Stimulated activated naive CD8-positive, alpha-beta T cell treated with anti-CD3 and anti-CD28 coated beads, Interleukin-15, Interleukin-2, amounts not matched to agents 100 ng/mL and 50 ng/mL, for 24 hours (primary cell): ENCODE data around the gene SMARCA4.

Experiments
- H3K27ac Mint-ChIP-seq: one replicate; pipeline ENCODE4 v1.8.0; 2021; ENCODE audit warnings: mild to moderate bottlenecking, mixed read lengths
- H3K27me3 Mint-ChIP-seq: one replicate; pipeline ENCODE4 v1.8.0; 2021; ENCODE audit warnings: mixed read lengths
- H3K36me3 Mint-ChIP-seq: one replicate; pipeline ENCODE4 v1.8.0; 2021; ENCODE audit warnings: low read depth, mixed read lengths
- H3K4me1 Mint-ChIP-seq: one replicate; pipeline ENCODE4 v1.8.0; 2021; ENCODE audit warnings: low read depth, mixed read lengths
- H3K4me3 Mint-ChIP-seq: one replicate; pipeline ENCODE4 v1.8.0; 2021; ENCODE audit warnings: mild to moderate bottlenecking, mixed read lengths
- H3K9me3 Mint-ChIP-seq: one replicate; pipeline ENCODE4 v1.8.0; 2021; ENCODE audit warnings: mixed read lengths

SMARCA4 gene

DNA sequence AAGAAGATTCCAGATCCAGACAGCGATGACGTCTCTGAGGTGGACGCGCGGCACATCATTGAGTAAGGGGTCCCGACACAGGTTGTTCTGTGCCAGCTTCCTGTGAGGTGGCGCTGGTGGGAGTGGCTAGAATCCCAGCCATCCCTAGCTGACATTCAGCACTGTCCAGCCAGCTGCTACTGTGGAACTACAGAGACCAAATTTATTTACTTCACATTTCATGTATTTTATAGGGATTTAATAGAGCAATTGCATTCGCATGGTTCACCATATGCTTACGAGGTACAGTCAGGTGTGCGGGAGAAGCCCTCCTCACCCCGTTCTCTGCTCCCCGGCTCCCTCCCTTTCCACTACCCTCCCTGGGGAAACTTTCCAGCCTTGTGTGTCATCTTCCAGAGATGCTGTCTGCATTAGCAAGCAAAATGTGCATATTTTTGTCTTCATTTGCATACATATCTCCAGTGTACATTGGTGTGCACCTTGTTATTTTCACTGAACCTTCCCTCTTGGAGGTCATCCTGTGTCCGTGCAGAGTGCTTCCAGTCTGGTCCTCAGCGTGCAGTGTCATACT, 47.2 kb downstream of the SMARCA4 start:
- no peaks in the 10 kb centered on the region for H3K9me3 Mint-ChIP-seq
- no peak overlapping the region for H3K27ac Mint-ChIP-seq
- H3K4me3 Mint-ChIP-seq = no peak overlapping the region
- H3K27me3 Mint-ChIP-seq = no peaks in the 10 kb centered on the region
- H3K36me3 Mint-ChIP-seq = peaks cover 80% of the 10 kb centered on the region
- no peaks in the 10 kb centered on the region for H3K4me1 Mint-ChIP-seq

DNA sequence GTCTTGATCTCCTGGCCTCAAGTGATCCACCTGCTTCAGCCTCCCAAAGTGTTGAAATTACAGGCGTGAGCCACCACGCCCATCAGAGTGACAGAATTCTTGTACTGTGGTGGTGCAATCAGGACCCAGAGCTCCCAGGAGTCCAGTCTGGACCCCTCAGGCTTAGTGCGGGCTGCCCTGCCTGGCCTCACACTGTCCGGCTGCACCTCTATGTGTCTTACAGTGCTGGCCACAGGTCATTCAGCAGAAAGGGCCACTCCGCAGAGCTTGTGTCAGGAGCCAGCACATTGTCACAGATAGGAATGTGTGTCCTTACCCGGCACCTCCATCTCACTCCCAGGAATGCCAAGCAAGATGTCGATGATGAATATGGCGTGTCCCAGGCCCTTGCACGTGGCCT, 49.2 kb downstream of the SMARCA4 start:
- H3K36me3 Mint-ChIP-seq = peaks cover 79% of the 10 kb centered on the region
- no peaks in the 10 kb centered on the region for H3K4me1 Mint-ChIP-seq
- H3K4me3 Mint-ChIP-seq = no peak overlapping the region
- H3K9me3 Mint-ChIP-seq = no peaks in the 10 kb centered on the region
- no peak overlapping the region for H3K27ac Mint-ChIP-seq
- no peaks in the 10 kb centered on the region for H3K27me3 Mint-ChIP-seq

DNA sequence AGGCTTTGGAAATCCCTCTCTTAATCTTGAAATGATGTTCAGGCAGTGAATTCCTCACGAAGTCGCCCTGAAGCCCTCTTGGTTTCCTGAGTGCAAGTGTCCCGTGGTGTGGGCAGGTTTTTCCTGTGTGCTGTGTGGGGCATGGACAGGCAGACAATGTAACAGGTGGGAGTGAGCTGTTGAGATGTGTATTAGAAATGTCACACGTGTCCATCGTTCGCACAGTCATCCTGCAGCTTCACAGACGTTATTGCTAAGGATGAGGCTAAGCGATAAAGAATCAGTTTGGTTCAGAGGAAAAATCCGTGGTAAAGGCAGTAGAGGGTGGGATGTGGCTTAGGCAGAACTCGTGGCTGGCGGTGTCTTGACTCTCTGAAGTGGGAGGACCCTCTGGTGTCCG, 51.7 kb downstream of the SMARCA4 start:
- H3K4me3 Mint-ChIP-seq = no peak overlapping the region
- no peaks in the 10 kb centered on the region for H3K4me1 Mint-ChIP-seq

DNA sequence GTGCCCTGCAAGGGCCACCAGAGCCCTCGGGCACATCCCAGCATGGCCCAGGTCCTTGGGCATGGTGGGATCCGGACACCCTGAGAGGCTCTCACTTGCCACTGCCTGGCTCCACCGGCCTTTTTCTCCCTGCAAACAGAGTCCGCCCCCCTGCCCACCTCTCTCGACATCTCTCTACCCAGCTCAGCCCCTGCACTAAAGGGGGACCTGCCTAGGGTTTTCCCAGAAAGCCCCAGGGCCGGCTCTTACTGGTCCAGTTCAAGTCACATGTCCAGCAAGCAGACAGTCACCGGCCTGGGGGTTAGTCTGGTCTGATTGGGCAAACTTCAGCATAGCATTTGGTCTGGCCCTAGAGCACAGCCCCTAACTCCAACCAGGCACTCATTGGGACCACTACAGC, 52.9 kb downstream of the SMARCA4 start:
- H3K4me1 Mint-ChIP-seq = no peaks in the 10 kb centered on the region
- no peaks in the 10 kb centered on the region for H3K27me3 Mint-ChIP-seq
- H3K36me3 Mint-ChIP-seq = peaks cover 72% of the 10 kb centered on the region
- H3K27ac Mint-ChIP-seq = no peak overlapping the region
- no peak overlapping the region for H3K4me3 Mint-ChIP-seq
- no peaks in the 10 kb centered on the region for H3K9me3 Mint-ChIP-seq

More for the DNA sequence above, 51.7 kb downstream of the SMARCA4 start:
- peaks cover 78% of the 10 kb centered on the region for H3K36me3 Mint-ChIP-seq
- H3K27ac Mint-ChIP-seq = no peak overlapping the region
- H3K27me3 Mint-ChIP-seq = no peaks in the 10 kb centered on the region
- no peaks in the 10 kb centered on the region for H3K9me3 Mint-ChIP-seq

DNA sequence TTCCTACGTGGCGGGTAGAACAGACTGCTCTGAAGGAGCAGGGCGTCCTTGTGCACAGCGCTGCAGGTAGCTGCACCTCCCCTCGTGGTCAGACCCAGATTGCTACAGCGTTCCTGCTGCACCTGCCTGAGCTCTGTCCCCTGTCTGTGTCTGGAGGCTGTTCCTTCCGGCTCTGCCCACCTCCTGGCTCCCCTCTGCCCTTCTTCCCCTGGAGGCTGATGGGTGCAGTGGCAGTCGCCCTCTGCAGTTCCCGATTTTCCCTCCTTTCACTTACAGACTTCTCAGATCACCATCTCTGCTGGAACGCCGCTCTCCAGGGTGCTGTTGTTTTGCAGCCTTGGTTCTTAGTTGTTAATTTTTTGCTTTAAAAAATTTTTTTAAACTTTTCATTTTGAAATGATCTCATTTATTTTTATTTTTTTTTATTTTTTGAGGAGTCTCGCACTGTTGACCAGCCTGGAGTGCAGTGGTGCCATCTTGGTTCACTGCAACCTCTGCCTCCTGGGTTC, 53.6 kb downstream of the SMARCA4 start:
- no peak overlapping the region for H3K27ac Mint-ChIP-seq
- H3K4me3 Mint-ChIP-seq = no peak overlapping the region

DNA sequence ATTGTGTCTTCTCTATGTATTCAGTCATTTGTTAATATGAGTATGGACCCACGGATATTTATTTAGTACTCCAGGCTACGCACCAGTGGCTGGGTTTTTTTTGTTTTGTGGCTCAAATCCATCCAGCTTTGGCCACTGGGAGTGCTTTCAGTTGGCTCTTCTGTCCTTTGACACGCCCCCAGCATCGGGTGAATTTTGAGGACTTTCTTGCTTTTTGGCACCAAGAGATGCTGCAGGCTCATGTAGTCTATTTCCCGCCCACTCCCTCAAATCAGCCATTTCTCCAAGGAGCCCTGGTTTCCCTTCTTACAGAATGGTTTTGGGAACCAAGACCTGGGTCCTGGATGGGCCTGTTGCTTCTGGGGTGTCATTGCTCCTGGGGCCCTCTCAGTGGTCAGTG, 55.8 kb downstream of the SMARCA4 start:
- Mint-ChIP-seq H3K9me3 (no peaks in the 10 kb centered on the region), H3K27me3 (no peaks in the 10 kb centered on the region), H3K36me3 (peaks cover 68% of the 10 kb centered on the region), H3K27ac (no peak overlapping the region), H3K4me3 (no peak overlapping the region), H3K4me1 (no peaks in the 10 kb centered on the region)

More for the DNA sequence above, 53.6 kb downstream of the SMARCA4 start:
- peaks cover 72% of the 10 kb centered on the region for H3K36me3 Mint-ChIP-seq
- H3K27me3 Mint-ChIP-seq = no peaks in the 10 kb centered on the region
- H3K4me1 Mint-ChIP-seq = no peaks in the 10 kb centered on the region
- H3K9me3 Mint-ChIP-seq = no peaks in the 10 kb centered on the region

DNA sequence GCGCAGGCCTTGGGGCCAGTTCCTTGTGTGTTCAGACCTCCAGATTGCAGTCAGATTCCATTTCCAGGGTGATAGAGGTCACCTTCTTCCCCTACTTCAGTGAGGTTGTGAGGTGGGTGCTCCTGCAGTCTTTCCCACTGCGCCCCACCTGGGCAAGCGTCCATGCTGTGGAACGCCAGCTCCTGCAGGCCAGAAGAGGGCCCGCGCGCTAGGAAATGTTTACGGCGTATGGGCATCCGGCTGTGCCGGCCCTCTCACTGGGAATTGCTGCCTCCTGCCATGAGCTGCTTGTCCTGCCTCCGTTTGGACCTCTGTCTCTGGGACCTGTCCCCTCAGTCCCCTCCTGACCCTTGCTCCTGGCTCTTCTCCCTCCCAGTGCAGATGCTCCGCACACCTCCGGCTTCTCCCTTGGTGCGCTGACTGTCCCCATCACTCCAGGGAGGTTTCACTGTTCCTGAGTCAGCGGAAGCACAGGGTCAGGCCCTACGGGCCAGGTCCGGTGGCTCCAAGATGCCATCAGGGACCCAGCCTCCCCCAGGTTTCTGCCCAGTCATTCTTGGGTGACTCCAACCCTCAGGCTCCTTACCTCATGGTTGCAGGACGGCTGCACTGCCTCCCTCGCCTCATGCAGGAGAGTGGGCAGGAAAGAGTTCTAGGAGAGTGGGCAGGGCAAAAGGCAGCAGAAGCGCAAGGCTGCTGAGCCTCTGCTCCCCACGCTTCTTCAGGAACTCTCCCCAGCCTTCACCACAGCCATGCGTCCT, 56.6 kb downstream of the SMARCA4 start:
- Mint-ChIP-seq H3K4me1 (no peaks in the 10 kb centered on the region), H3K27ac (no peak overlapping the region), H3K9me3 (no peaks in the 10 kb centered on the region), H3K4me3 (no peak overlapping the region), H3K27me3 (no peaks in the 10 kb centered on the region), H3K36me3 (peaks cover 69% of the 10 kb centered on the region)

DNA sequence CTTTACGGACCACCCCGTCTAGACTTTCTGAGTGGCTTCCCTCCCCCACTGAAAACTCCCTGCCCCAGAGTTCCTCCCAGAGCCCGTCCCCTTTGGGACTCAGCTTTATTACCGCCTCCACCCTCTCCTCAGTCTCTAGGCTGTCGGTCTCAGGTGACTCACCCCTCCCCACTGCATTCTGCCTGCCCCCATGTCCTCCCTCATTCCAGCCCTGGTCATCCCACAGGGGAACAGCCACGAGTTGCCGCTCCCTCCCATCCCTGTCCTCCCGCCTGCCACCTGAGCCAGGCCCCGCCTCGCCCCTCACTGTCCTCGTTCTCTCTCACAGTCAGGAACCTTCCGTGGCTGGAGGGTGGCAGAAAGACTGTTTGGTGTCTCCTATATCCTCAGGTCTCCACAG, 57.3 kb downstream of the SMARCA4 start:
- no peaks in the 10 kb centered on the region for H3K9me3 Mint-ChIP-seq
- no peak overlapping the region for H3K27ac Mint-ChIP-seq
- H3K27me3 Mint-ChIP-seq = no peaks in the 10 kb centered on the region
- no peak overlapping the region for H3K4me3 Mint-ChIP-seq
- peaks cover 64% of the 10 kb centered on the region for H3K36me3 Mint-ChIP-seq
- H3K4me1 Mint-ChIP-seq = no peaks in the 10 kb centered on the region

DNA sequence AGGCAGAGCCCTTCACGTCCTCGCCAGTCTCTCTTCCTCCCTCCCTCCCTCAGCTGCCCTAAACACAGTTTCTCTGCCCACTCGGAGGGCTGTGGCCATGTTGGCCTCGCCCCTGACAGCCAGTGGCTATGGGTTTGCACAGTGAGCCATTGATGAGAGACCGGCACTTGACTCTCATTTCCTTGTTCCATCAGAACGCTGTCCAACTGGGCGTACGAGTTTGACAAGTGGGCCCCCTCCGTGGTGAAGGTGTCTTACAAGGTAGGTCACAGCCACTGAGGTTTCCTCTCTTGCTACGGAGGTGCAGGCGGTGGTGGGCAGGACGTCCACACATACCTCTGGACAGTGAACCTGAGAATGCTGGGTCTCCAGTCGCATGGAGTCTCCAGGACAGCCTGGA, 57.9 kb downstream of the SMARCA4 start:
- Mint-ChIP-seq H3K36me3 (peaks cover 60% of the 10 kb centered on the region), H3K27me3 (no peaks in the 10 kb centered on the region), H3K27ac (no peak overlapping the region), H3K9me3 (no peaks in the 10 kb centered on the region), H3K4me3 (no peak overlapping the region), H3K4me1 (no peaks in the 10 kb centered on the region)

DNA sequence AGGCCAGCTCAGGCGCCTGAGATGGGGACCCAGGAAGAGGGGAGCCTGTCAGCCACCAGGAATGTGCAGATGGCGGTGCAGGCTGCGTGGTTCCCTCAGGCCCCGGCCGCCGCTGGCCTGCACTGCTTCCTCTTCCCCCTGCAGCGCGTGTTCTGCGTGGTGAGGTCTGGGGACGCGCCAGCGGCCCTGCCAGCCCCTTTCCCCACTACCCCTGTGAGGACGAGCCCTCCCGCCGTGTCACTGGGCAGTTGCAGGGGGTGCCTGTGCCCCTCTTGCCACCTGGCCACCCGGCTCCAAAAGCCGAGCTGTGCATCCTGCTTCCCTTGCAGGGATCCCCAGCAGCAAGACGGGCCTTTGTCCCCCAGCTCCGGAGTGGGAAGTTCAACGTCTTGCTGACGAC, 58.4 kb downstream of the SMARCA4 start:
- no peak overlapping the region for H3K27ac Mint-ChIP-seq
- H3K9me3 Mint-ChIP-seq = no peaks in the 10 kb centered on the region
- no peak overlapping the region for H3K4me3 Mint-ChIP-seq
- peaks cover 56% of the 10 kb centered on the region for H3K36me3 Mint-ChIP-seq
- H3K4me1 Mint-ChIP-seq = no peaks in the 10 kb centered on the region
- H3K27me3 Mint-ChIP-seq = no peaks in the 10 kb centered on the region

DNA sequence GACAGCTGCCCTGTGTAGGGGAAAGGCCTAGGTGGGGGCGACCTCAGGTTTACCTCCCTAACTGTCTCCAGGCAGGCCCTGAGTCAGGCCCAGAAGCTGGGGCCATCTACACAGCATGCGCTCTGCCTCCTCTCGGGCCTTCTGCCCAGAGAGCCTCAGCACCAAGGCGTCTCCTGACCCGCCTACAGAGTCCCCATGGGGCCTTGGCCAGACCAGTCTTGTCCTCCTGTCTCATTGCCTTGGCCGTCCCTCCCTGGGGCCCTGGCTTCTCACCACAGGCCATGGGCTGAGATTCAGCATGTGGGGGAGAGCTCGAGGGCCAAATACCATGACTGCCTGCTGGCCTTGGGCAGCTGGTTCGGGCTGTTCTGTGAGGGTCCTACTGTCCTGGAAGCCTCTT, 59.0 kb downstream of the SMARCA4 start:
- no peak overlapping the region for H3K4me3 Mint-ChIP-seq
- no peak overlapping the region for H3K27ac Mint-ChIP-seq
- H3K9me3 Mint-ChIP-seq = no peaks in the 10 kb centered on the region
- no peaks in the 10 kb centered on the region for H3K27me3 Mint-ChIP-seq
- H3K4me1 Mint-ChIP-seq = no peaks in the 10 kb centered on the region
- H3K36me3 Mint-ChIP-seq = peaks cover 52% of the 10 kb centered on the region

DNA sequence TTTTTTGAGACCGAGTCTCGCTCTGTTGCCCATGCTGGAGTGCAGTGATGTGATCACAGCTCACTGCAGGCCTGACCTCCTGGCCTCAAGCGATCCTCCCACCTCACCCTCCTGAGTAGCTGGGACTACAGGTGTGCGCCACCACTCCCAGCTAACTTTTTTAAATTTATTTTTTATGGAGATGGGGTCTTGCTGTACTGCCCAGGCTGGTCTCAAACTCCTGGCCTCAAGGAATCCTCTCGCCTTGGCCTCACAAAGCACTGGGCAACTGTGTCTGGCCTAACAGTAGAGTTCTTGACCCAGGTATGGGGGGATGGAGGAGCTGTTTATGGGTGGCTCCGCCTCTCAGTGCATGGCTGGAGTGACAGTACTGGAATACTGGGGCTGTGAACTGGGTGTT, 59.6 kb downstream of the SMARCA4 start:
- no peaks in the 10 kb centered on the region for H3K9me3 Mint-ChIP-seq

DNA sequence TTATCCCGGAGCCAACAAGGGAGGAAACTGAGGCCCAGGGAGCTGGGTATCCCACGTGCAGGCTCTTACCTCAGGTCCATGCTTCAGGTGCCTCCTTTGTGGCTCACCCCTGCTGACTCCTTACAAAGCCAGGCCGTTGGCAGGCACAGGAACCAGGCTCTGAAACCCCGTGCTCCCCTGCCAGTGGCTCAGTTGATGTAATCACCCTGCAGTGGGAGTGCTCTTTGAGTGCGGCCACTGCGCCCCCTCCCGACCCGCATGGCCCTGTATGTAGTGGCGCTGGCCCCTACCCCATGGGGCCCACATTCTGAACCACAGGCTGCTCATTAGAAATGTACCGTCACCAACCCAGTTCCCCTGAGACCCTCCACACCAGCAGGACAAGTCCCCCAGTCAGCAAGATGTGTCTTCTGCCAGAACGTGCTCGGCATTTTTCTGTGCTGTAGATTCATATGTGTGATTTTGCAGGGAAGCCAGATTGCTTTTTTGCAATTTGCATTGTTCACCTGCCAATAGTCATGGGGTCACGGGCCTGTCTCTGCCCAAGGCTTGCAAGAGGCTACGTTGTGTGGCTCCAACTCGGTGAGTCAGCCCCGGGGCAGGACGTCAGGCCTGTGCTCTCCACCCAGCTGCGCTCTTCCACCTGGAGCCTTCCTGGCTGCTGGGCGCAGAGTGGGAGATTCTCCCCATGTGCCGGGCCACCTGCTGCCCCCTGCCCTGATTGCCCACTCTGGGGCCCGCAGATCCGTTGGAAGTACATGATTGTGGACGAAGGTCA, 60.3 kb downstream of the SMARCA4 start:
- no peak overlapping the region for H3K27ac Mint-ChIP-seq

More for the DNA sequence above, 59.6 kb downstream of the SMARCA4 start:
- Mint-ChIP-seq H3K27me3 (no peaks in the 10 kb centered on the region), H3K27ac (no peak overlapping the region), H3K4me1 (no peaks in the 10 kb centered on the region), H3K36me3 (peaks cover 51% of the 10 kb centered on the region), H3K4me3 (no peak overlapping the region)

DNA sequence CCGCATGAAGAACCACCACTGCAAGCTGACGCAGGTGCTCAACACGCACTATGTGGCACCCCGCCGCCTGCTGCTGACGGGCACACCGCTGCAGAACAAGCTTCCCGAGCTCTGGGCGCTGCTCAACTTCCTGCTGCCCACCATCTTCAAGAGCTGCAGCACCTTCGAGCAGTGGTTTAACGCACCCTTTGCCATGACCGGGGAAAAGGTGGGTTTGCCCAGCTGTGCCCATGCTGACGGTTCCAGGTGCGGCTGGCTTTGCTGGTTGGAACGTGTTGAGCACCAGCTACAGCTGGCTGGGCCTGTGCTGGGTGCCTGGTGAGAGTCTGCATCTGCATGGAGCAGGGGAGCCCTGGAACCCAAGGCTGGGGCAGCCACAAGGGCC, 60.9 kb downstream of the SMARCA4 start:
- H3K4me3 Mint-ChIP-seq = no peak overlapping the region
- no peaks in the 10 kb centered on the region for H3K4me1 Mint-ChIP-seq
- no peaks in the 10 kb centered on the region for H3K27me3 Mint-ChIP-seq
- H3K27ac Mint-ChIP-seq = no peak overlapping the region
- H3K36me3 Mint-ChIP-seq = peaks cover 49% of the 10 kb centered on the region
- no peaks in the 10 kb centered on the region for H3K9me3 Mint-ChIP-seq

More for the DNA sequence above, 60.3 kb downstream of the SMARCA4 start:
- Mint-ChIP-seq H3K27me3 (no peaks in the 10 kb centered on the region), H3K9me3 (no peaks in the 10 kb centered on the region), H3K36me3 (peaks cover 53% of the 10 kb centered on the region), H3K4me3 (no peak overlapping the region), H3K4me1 (no peaks in the 10 kb centered on the region)

DNA sequence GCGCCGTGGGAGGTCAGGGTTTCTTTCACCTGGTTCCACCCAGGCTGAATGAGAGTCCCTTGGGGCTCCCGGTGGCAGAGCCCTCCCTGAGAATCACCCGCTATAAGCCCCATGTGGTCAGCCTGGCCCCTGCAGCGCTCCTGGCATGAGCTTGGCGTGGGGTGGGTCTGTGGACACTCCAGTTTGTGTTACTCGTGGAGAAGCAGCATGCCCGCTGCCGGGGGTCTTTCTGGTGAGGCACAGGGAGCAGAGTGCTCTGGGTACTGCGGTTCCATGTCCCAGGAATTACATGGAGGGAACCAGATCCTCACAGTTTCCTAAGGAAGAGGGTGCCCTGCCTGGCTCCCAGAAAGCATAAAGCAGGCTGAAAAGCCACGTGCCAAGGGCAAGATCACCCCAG, 62.2 kb downstream of the SMARCA4 start:
- H3K4me1 Mint-ChIP-seq = no peaks in the 10 kb centered on the region

More for the DNA sequence above, 62.2 kb downstream of the SMARCA4 start:
- no peak overlapping the region for H3K4me3 Mint-ChIP-seq
- H3K9me3 Mint-ChIP-seq = no peaks in the 10 kb centered on the region
- H3K27ac Mint-ChIP-seq = no peak overlapping the region
- H3K36me3 Mint-ChIP-seq = peaks cover 56% of the 10 kb centered on the region
- H3K27me3 Mint-ChIP-seq = no peaks in the 10 kb centered on the region
